GM19372 (cell line): ENCODE data around the gene AP3S2.
"Not testable (repeated sequence)": the region's sequence is repeated elsewhere in the genome, so short reads cannot be mapped to it uniquely, and the experiment has no call there.

Experiments used
- ATAC-seq: cut with Tn5 transposase; IDR thresholded peaks from one replicate; pipeline ENCODE4 v1.9.1; 2021; ENCODE audit warnings: mild to moderate bottlenecking, low read depth, moderate library complexity; ENCODE audit not compliant: unreplicated experiment

Gene AP3S2

DNA sequence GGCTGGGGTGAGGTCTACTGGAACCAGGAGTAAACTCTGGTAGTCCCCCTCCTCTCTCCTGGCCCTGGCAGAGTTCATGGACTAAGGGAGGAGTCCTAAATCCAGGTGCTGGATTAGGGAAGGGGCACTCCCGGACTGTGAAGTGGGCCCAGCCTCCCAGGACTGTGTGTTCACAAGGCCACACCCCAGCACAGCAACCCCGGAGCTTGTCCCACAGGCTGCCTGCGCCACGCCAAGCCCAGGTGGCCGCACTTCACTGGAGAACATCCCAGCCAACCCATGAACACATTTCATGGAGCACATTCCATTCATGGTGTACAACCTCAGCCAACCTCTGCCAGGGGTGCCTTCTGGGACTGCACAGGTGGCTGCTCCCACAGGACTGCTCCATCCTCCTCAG, 10.7 kb upstream of the AP3S2 start:
- ATAC-seq = no peak

DNA sequence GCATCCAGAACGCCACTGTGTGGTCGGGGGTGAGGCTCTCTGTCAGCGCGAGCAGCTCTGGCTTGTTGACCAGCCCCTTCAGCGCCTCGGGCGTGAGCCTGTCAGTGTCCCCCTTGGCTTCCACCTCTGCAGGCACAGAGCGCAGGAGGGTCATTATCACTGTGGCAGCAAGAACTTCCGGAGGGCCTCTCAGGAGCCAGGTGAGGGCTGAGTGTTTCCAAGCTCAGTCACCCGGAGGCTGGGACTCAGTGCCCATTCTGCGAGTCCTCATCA, 10.0 kb upstream of the AP3S2 start:
- no peak for ATAC-seq

DNA sequence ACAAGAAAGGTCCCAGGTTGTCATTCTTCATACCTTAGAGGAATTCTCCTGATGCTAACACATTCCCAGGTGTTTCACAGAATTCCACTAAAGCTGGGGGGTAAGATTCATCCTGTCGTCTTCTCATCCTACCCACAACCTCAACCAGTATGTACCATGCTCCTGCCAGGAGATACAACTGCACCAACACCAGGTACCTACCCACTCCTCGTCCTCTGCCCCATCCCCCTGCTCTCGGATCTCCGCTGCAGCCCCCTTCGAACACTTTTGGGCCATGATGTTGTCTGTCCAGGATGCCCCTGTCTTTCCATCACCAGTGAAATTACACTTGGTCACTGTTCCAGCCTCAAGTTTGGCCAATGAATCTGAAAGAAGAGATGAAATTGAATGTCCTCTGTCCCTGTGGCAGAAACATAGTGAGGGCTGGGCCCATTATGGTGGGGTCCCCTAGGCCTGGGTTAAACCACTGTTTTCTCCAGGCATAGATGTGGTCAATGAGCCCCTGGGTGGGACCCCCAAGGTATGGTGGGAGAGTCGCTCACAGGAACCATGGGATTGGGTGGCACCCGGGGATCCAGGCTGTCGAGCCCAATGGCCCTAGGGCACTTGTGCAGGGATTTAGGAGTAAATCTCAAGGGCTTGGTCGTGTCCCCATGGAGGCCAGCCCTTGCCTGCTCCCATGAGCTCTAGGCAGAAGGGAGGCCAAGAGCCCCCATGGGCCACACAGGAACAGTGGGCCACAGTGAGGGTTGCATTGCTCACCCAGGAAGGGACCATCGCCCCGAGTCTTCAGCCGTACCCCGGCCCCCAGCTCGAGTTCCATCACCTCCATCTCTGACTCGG, 9.4 kb upstream of the AP3S2 start:
- no peak for ATAC-seq

DNA sequence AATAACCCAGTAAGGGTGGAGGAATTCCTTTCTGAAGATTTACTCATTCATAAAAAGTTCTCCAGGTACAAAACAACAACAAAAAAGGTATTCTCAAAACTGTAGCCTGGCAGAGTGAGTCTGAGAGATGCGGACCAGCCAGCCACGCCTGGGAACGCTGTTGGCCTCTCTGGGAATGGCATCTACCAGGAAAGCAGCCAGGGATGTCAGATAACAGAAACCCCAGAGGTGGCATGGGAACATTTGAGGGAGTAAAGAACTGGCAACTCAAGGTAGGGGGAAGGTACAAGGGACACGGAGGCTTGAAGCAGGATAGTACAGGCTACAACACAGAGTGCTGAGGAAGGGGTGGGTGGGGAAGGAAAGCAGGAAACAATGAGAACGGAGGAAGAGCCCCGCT, 7.1 kb upstream of the AP3S2 start:
- ATAC-seq = no peak

DNA sequence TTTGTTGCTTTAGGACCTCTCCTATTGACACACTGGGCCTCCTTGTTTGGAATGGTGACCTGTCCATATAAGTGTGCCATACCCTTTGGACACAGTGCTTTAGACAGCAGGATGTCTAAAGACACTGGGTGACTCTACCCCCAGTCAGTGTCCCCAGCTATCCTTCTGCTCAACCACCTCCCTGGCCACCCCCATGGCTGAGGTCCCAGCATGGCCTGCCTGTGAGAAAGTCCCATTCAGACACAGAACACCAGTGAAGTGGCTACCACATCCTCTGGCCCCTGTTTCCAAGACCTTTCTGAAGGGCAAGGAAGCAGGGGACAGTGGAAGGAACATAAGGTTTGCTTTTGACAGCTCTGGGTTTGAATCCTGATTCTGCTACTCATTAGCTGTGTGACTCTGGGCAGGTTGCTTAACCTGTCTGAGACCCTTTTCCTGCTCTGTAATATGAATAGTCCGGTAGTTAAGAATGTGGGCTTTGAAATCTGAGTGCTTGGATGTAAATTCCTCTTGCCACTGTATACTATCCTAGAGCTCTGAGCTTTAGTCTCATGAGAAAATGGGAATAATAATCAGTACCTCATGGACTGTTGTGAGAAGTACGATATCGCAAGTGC, 6.3 kb upstream of the AP3S2 start:
- ATAC-seq = no peak

DNA sequence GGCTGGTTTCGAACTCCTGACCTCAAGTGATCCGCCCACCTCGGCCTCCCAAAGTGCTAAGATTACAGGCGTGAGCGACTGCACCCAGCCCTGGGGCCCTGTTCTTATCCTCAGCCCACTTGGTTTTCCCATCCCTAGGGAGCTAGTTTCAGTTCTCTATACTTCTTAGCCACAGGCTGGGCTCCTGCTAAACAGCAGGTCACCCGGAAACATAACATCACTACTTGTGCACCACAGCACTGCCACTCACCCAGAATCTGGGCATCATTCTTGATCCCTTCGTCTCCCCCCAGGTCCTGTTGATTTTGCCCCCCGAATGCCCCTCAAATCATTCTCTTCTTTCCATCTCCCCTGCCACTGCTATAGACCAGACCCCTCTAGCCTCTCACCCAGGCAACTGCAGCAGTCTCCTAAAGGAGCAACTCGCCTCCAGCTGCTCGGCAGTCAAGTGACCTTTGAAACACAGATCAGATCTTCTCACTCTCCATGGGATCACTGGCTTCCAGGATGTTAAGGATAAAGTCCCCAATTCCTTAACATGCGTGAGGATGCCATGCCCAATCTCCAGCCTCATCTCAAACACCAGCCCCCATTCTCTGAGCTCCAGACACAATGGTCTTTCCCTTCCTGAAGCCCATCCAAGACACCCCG, 5.6 kb upstream of the AP3S2 start:
- no peak for ATAC-seq

DNA sequence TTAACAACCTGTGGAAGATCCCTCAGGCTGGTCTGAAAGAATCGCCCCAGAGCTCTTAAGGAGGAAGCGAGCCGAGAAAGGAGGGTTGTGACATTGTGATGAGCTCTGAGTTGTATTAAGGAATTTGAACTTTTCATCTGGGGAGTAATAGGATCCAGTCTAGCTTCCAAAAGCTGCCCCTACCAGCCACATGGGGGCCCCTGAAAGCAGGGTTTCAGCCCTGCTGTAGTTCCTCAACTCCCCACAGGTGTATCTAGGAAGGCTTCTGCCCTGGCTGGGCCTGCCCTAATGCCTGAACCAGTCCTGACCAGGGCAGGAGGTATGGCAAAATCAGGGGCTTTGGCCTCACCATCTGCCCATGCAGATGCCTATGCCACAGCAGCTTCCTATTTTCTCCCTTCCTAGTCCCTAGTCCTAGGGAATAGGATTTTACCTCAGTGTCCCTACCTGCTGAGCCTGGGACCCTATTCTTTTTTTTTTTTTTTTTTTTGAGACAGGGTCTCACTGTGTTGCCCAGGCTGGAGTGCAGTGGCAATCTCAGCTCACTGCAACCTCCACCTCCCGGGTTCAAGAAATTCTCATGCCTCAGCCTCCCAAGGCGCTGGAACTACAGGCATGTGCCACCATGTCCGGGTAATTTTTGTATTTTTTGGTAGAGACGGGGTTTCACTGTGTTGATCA, 5.0 kb upstream of the AP3S2 start:
- no peak for ATAC-seq

DNA sequence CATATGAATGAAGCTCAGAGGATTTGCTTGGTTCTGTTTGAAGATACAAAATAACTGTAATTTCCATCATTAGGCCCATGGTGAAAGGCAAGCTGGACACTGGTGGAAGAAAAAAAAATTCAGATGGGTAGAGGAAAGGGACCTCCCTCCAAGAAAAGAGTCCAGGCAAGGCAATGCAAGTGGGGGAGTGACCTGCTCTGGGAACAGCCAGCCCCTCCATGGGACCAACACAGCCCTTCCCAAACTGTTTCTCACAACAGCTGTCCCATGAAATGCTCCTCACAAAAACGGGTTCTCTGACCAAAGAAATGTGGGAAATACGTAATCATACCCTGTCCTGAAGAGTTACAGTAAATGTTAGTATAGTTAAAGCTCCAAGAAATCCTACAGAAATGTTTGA, 4.4 kb upstream of the AP3S2 start:
- ATAC-seq = no peak

DNA sequence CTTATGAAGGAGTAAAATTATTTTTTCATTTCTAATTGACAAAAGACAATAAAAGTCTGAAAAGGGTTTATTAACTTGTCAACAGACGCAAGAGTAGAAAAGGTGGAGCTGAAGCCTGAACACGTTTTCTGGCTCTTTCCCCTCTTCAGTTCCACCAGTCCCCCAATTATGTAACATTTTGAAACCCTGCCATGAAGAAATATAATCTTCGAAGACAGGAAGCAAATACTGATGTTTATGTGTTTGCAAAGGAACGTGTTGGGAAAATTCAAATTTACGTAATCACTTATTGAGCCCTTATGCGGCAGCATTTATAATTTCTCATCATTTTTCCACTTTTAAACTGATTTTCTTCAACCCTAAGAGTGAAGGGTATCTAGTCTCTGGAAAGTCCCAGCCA, 767 bp downstream of the AP3S2 start:
- ATAC-seq = no peak

DNA sequence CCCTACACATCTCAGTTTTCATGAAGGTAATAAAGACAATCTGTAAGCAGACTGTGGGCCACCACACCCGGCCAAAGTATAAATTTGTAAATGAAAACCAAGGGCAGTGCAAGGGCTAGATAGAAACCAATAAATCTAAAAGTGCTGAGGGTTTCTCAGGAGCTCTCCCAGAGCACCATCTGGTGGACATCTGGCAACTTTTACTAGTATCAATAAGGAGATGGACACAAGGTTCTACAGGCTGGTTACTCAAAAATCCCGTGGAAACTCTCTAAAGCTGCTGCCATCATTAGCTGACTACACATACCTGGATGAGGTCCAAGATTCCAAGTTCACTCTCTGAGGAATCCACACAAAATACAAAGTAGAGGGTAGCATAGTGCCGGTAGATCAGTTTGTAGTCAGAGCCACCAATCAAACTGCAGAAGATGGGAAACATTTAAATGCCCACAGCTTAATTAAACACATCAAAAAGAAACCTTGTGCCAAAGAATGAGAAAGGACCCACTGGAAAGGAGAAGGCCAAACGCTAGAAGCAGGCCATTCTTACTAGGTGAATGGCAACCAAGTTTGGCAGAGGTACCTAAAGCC, 5.5 kb downstream of the AP3S2 start:
- ATAC-seq = no peak

DNA sequence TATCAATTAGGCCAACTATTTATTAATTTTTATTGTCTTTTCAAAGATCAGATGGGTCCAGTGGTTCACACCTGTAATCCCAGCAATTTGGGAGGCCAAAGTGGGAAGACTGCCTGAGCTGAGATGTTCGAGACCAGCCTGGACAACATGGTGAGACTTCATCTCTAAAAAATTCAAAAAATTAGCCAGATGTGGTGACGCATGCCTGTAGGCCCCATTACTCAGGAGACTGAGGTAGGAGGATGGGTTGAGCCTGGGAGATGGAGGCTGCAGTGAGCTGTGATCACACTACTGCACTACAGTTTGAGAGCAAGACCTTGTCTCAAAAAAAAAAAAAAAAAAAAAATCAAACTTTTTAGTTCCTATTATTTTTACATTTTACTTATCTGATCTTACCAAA, 8.2 kb downstream of the AP3S2 start:
- no peak for ATAC-seq

DNA sequence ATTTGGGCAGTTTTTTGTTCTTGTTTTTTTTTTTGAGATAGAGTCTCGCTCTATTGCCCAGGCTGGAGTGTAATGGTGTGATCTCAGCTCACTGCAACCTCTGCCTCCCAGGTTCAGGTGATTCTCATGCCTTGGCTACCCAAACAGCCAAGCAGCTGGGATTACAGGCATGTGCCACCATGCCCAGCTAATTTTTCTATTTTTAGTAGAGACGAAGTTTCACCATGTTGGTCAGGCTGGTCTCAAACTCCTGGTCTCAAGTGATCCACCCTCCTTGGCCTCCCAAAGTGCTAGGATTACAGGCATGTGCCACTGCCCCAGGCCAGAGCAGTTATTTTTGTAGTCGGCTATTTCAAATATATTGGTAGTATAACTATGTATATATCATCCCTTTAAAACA, 8.6 kb downstream of the AP3S2 start:
- ATAC-seq = not testable (repeated sequence)

DNA sequence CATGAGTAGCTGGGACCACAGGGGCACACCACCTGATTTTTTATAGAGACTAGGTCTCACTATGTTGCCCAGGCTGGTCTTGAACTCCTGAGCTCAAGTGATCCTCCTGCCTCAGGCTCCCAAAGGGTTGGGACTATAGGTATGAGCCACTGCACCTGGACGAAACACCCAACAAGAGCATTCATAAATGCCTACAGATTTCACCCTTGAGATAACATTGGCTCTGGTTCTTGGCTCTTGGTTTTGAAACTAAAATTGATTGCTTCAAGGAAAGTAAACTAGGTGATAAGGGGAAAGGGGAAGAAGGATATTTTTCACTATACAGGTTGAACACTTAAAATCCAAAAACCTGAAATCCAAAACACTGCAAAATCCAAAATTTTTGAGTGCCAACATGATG, 10.3 kb downstream of the AP3S2 start:
- no peak for ATAC-seq

DNA sequence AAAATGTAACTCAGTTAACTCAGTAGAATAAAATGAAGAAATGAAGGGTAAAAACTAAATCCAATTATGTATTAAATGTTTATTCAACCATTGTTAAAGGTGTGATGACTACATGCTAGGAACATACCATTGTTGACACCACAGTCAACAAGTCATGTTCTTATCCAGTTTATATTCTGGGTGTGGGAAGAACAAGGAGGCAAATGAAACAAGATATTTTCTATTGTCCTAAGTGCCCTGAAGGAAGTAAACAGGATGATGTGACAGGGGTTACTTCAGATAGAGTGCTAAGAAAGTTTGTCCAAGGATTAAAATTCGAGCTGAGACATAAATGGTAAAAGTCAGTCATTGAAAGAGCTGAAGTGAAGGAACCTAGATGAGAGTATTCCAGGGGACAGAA, 13.1 kb downstream of the AP3S2 start:
- ATAC-seq = no peak

DNA sequence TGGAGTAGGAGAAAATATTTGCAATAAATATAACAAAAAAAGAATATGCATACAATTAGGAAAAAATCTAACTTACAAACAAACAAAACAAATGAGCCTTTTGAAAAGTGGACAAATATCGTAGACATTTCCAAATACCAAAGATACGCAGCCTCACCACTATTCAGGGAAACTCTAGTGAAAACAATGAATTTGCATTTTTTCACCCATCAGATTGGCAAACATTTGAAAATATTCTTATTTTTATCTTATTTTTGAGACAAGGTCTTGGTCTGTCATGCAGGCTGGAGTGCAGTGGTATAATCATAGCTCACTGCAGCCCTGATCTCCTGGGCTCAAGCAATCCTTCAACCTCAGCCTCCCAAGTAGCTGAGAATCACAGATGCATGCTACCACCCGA, 15.5 kb downstream of the AP3S2 start:
- ATAC-seq = no peak

DNA sequence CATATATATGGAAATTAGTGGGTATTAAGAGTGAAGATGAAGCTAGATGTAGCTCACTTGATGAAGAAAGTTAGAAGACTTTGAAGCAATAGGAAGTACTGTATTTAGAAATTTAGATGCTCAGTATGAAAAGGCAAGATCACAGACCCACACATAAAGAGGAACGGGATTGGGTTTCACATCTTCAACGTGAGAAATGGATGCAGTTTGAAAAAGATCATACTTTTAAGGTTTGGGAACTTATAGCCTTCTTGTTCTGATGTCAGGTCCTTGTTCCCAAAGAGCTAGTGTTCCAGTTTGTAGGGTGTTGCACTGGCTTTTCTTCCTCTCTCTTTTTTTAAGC, 16.7 kb downstream of the AP3S2 start:
- ATAC-seq = no peak

DNA sequence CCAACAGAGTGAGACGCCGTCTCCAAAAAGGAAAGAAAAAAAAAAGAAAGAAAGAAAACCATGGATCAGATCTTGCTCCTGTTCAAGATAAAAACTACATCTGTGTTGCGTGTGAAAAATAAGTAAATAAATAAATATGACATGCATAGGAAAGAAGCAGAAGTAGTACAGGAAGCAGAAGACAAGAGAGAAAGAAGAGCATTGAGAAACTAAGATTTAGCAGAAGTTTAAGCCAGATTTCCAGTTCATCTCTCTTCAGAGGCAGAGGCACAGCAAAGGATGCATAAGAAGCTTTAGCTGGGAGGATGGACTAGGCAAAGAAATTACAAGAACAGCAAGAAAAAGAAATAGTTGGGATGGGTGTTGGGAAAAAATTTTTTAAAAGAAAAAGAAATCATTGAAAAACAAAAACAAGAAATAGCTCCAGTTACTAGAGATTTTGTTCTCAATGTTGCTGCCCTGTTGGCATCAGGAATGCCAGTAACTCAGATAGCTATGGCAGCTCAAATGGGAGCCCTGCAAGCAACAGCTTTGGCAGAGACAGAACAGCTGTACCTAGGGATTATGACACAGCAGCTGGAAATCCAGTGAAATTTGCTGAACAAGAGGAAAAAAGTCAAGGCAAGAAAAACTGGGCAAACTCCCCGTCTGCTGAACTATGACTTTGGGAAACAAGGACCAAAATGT, 17.3 kb downstream of the AP3S2 start:
- ATAC-seq = no peak

DNA sequence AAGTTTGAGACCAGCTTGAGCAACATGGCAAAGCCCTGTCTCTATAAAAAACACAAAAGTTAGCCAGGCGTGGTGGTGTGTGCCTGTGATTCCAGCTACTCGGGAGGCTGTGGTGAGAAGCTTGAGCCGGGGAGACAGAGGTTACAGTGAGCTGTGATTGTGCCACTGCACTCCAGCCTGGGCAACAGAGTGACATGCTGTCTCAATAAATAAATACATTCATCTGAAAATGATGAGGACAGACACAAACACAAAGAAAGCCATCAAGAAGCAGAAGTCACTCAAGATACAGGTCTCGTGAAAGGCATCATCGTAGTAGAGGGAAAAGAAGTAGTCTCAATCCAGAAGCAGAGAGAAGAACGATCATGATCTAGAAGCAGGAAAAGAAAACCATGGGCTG, 18.1 kb downstream of the AP3S2 start:
- no peak for ATAC-seq

DNA sequence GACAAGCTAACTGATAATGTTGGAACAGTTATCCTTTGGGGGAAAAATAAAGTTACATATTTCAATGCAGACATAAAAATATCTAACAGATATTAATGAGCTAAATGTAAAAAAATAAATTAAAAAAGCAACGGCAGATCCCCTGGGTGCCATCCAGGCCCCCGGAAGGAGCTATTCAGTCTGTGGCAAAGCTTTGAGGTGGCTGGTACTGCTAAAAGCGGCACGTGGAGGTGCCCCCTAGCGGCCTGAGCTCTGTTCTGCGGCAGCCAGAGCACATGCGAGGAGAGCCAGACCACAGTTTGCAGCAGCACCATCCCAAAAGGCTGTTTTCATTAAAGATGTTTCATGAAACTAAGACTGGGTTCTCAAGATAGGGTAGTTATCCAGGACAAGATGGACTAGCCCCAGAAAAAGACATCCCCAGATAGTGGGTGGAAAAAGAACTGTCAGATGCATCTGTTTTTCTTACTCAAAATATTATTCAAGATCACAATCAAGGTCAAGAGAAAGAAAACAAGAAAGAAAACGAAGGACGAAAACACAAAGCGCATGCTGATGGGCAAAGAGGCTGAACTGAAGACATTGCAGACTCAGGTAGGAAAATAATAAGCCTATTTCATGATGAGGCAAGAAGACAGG, 18.7 kb downstream of the AP3S2 start:
- ATAC-seq = peak; percentile 89

DNA sequence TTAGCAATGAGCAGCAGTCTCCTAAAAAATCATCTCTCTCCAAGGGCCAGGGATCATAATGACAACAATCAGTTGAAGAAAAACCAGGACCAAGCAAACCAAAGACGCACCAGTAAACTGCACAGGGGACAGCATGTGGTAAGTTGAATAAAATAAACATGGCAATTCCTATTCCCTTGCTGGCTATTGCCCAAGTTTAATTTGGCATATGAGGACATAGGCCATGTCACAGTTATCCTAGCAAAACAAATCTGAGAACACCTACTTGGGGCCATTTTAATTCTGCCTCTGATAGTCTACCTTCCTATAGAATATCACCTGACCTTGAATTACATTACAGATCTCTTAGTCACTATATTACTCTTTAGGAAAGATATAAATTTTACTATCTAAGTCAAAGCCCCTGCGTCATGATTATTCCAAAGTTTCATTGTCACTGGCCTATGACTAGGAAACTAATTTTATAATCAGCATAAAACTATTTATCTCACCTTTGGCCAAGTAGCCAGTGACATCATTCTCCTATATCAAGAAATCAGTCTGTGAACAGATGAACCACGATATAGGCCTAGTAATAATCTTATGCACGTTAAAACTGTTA, 23.0 kb downstream of the AP3S2 start:
- ATAC-seq = no peak
